Measurements from ENCODE around the gene RNU1-3.
"Not testable (repeated sequence)": the region's sequence is repeated elsewhere in the genome, so short reads cannot be mapped to it uniquely, and the experiment has no call there.

DNA sequence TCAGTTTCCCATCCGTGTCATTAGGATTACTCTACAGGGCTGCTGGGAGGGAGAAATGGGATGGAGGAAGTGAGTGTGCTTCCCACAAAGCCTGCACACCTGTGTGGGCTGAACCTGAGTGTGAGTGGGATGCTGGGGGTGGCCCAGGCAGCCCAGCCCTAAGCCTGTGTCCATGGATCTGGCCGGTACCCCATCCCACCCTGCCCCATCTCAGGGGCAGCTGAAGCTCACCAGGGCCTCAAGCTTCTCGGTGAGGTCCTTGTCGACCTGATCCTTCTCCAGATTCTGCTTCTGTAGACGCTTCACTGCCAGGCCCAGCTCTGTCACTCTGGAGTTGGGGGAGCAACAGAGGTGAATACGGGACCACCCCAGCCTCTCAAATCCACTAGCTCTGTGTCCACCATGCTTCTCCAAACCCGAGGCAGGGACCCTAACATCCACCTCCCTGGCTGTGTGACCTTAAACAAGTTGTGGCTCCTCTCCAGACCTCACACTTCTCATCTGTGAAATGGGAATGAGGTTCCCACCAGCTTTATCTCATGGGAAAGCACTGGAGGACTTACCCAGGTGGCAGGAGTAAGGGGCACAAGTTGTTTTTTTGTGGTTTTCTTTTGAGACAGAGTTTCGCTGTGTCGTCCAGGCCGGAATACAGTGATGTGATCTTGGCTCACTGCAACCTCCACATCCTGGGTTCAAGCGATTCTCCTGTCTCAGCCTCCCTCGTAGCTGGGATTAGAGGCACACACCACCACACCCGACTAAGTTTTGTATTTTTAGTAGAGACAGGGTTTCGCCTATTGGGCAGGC, 34.5 kb downstream of the RNU1-3 start:
- TF ChIP-seq, protein P1, sequence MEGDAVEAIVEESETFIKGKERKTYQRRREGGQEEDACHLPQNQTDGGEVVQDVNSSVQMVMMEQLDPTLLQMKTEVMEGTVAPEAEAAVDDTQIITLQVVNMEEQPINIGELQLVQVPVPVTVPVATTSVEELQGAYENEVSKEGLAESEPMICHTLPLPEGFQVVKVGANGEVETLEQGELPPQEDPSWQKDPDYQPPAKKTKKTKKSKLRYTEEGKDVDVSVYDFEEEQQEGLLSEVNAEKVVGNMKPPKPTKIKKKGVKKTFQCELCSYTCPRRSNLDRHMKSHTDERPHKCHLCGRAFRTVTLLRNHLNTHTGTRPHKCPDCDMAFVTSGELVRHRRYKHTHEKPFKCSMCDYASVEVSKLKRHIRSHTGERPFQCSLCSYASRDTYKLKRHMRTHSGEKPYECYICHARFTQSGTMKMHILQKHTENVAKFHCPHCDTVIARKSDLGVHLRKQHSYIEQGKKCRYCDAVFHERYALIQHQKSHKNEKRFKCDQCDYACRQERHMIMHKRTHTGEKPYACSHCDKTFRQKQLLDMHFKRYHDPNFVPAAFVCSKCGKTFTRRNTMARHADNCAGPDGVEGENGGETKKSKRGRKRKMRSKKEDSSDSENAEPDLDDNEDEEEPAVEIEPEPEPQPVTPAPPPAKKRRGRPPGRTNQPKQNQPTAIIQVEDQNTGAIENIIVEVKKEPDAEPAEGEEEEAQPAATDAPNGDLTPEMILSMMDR (conservative IDR thresholded peaks at IDR 0.05 in 1 of 2, IDR thresholded peaks at IDR 0.05 in 1 of 2; ENCODE audit: low read depth in 1 of 2, low read length in 2 of 2) = not testable (repeated sequence)
- TF ChIP-seq EZH2 (IDR thresholded peaks at IDR 0.05; ENCODE audit: low read length, missing control alignments) = not testable (repeated sequence)
